CD14-positive monocyte (primary cell): ENCODE measurements around the gene RAB1B. TPM values are rescaled to one million over a fixed set of nuclear protein-coding genes. Genes with fewer than 3 reads are reported as not detected.

Source experiments
- DNase-seq, 3 donors: peaks; one replicate each; pipeline ENCODE4 v3.0.0-alpha.2; 2011 to 2022
- H2AFZ ChIP-seq: 2 replicates; pipeline ENCODE4 v1.6.0; 2012; ENCODE audit warnings: mild to moderate bottlenecking, low read depth, low read length, inconsistent platforms; ENCODE audit not compliant: insufficient read depth, poor library complexity, severe bottlenecking
- H3K27ac ChIP-seq, 2 donors: 1 replicate in 1 of 2; 2 replicates in 1 of 2; pipeline ENCODE4 v1.5.1; 2012 to 2013; ENCODE audit warnings: low read length in 2 of 2, control low read depth in 1 of 2, inconsistent platforms in 1 of 2, low read depth in 1 of 2, mild to moderate bottlenecking in 1 of 2
- H3K27me3 ChIP-seq, 2 donors: one replicate each; pipeline versions ENCODE4 v1.6.0 to v1.6.1; 2011 to 2013; ENCODE audit warnings: low read length in 2 of 2; ENCODE audit not compliant: control insufficient read depth in 2 of 2, insufficient read depth in 2 of 2
- H3K36me3 ChIP-seq, 2 donors: replicated peaks in 1 of 2; 1 replicate in 1 of 2; 2 replicates in 1 of 2; pipeline versions ENCODE4 v1.5.1 to v1.6.1; 2012 to 2013; ENCODE audit warnings: low read length in 2 of 2, control low read depth in 1 of 2, inconsistent platforms in 1 of 2, mild to moderate bottlenecking in 1 of 2; ENCODE audit not compliant: insufficient read depth in 2 of 2, control insufficient read depth in 1 of 2
- H3K4me1 ChIP-seq, 2 donors: 1 replicate in 1 of 2; 2 replicates in 1 of 2; pipeline versions ENCODE4 v1.5.1 to v1.6.1; 2012 to 2013; ENCODE audit warnings: low read length in 2 of 2, control low read depth in 1 of 2, inconsistent platforms in 1 of 2, mild to moderate bottlenecking in 1 of 2, moderate library complexity in 1 of 2; ENCODE audit not compliant: insufficient read depth in 2 of 2, control insufficient read depth in 1 of 2
- H3K4me2 ChIP-seq: replicated peaks from 2 replicates; pipeline ENCODE3; 2012; ENCODE audit warnings: low read length, moderate library complexity, mild to moderate bottlenecking; ENCODE audit not compliant: poor library complexity, severe bottlenecking; ENCODE audit errors: extremely low read depth
- H3K4me3 ChIP-seq, 3 experiments: fragments of 200-600 bp in 1 of 3; sonication (generic) in 1 of 3; replicated peaks in 1 of 3; 1 replicate in 2 of 3; 2 replicates in 1 of 3; pipeline ENCODE4 v1.5.1; 2011 to 2013; ENCODE audit warnings: low read length in 3 of 3, mild to moderate bottlenecking in 3 of 3, control low read depth in 2 of 3, low read depth in 2 of 3, inconsistent platforms in 1 of 3, moderate library complexity in 1 of 3
- H3K79me2 ChIP-seq: 2 replicates; pipeline ENCODE4 v1.6.0; 2012; ENCODE audit warnings: mild to moderate bottlenecking, control low read depth, inconsistent platforms, low read length, moderate library complexity; ENCODE audit not compliant: insufficient read depth
- H3K9ac ChIP-seq: 2 replicates; pipeline ENCODE4 v1.6.0; 2017; ENCODE audit warnings: low read length, mild to moderate bottlenecking; ENCODE audit not compliant: insufficient read depth, poor library complexity, severe bottlenecking
- H3K9me3 ChIP-seq, 2 donors: replicated peaks in 1 of 2; 1 replicate in 1 of 2; 2 replicates in 1 of 2; pipeline versions ENCODE4 v1.5.1 to v1.6.1; 2012 to 2013; ENCODE audit warnings: low read length in 2 of 2, control low read depth in 1 of 2; ENCODE audit not compliant: control insufficient read depth in 1 of 2, insufficient read depth in 1 of 2
- H4K20me1 ChIP-seq: 2 replicates; pipeline ENCODE4 v1.6.0; 2012; ENCODE audit warnings: mild to moderate bottlenecking, low read length, control low read depth, moderate library complexity; ENCODE audit not compliant: insufficient read depth
- H3K27ac Mint-ChIP-seq, 7 donors: one replicate each; pipeline ENCODE4 v1.8.0; 2020; ENCODE audit warnings: mild to moderate bottlenecking in 7 of 7, mixed read lengths in 7 of 7, moderate library complexity in 6 of 7, inconsistent platforms in 2 of 7
- H3K27me3 Mint-ChIP-seq, 3 donors: one replicate each; pipeline ENCODE4 v1.8.0; 2021 to 2022; ENCODE audit warnings: low read depth in 3 of 3, mild to moderate bottlenecking in 3 of 3, mixed read lengths in 3 of 3, moderate library complexity in 3 of 3, inconsistent platforms in 1 of 3
- H3K36me3 Mint-ChIP-seq, 2 donors: one replicate each; pipeline ENCODE4 v1.8.0; 2020; ENCODE audit warnings: mixed read lengths in 2 of 2, inconsistent platforms in 1 of 2, mild to moderate bottlenecking in 1 of 2
- H3K4me1 Mint-ChIP-seq: one replicate; pipeline ENCODE4 v1.8.0; 2020; ENCODE audit warnings: mild to moderate bottlenecking, mixed read lengths
- H3K4me3 Mint-ChIP-seq, 2 donors: one replicate each; pipeline ENCODE4 v1.8.0; 2020; ENCODE audit warnings: mild to moderate bottlenecking in 2 of 2, mixed read lengths in 2 of 2, moderate library complexity in 1 of 2
- H3K9me3 Mint-ChIP-seq, 7 donors: one replicate each; pipeline ENCODE4 v1.8.0; 2020 to 2022; ENCODE audit warnings: mixed read lengths in 7 of 7, mild to moderate bottlenecking in 6 of 7, moderate library complexity in 6 of 7, inconsistent platforms in 2 of 7
- WGBS: methylation state at CpG from one replicate; pipeline ENCODE4 v1.1.5; 2013; ENCODE audit warnings: missing lambda C conversion rate; ENCODE audit not compliant: insufficient coverage; 5-methylcytosine and 5-hydroxymethylcytosine counted together
- intact Hi-C, 2 donors: fragments of 100-400 bp; cut with micrococcal nuclease; formaldehyde crosslinking; loops; one replicate each; pipeline versions ENCODE4 v1.15.0 to v1.15.1; 2023
- polyA plus RNA-seq, 3 donors: library from polyadenylated mRNA; depleted of rRNA in 1 of 3; unstranded in 2 of 3; stranded (reverse) in 1 of 3; fragments of 300-500 nt in 2 of 3; fragments of >200 nt in 1 of 3; fragmentation: Illumina TruSeq in 2 of 3; gene quantifications; 1 replicate in 2 of 3; 2 replicates in 1 of 3; pipeline ENCODE4 v1.2.3, GENCODE V29; 2012 to 2021
- TF ChIP-seq, protein P1 (sequence below): fragments of 200-600 bp; IDR thresholded peaks from one replicate; pipeline ENCODE4 v1.8.0; 2022; ENCODE audit warnings: antibody characterized with exemption, mild to moderate bottlenecking

Gene RAB1B
- polyA plus RNA-seq, 3 donors = 17.9 to 90.5 (median 18.8) TPM

DNA sequence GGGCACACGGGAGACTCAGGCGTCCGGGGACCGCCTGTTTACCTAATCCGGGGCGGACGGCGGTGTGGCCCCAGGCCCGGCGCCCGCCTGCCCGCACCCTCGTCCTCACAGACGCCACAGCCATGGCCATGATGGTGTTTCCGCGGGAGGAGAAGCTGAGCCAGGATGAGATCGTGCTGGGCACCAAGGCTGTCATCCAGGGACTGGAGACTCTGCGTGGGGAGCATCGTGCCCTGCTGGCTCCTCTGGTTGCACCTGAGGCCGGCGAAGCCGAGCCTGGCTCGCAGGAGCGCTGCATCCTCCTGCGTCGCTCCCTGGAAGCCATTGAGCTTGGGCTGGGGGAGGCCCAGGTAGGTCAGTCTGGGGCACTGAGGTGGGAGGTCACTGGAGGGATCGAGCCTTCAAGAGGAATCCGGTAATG lies 10.0 kb upstream of the RAB1B start:
- TF ChIP-seq, protein P1, sequence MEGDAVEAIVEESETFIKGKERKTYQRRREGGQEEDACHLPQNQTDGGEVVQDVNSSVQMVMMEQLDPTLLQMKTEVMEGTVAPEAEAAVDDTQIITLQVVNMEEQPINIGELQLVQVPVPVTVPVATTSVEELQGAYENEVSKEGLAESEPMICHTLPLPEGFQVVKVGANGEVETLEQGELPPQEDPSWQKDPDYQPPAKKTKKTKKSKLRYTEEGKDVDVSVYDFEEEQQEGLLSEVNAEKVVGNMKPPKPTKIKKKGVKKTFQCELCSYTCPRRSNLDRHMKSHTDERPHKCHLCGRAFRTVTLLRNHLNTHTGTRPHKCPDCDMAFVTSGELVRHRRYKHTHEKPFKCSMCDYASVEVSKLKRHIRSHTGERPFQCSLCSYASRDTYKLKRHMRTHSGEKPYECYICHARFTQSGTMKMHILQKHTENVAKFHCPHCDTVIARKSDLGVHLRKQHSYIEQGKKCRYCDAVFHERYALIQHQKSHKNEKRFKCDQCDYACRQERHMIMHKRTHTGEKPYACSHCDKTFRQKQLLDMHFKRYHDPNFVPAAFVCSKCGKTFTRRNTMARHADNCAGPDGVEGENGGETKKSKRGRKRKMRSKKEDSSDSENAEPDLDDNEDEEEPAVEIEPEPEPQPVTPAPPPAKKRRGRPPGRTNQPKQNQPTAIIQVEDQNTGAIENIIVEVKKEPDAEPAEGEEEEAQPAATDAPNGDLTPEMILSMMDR = peak; percentile 58
- H3K36me3 Mint-ChIP-seq = peaks cover 7 to 12% of the 10 kb centered on the region in 2 donors
- Histone ChIP-seq H3K27ac (no peak overlapping the region), H3K36me3 (no peaks in the 10 kb centered on the region), H3K9ac (peak overlapping the region; percentile 69), H3K4me3 (peak overlapping the region in 2 of 3 experiments; percentile 71 to 91), H3K27me3 (peaks cover 20 to 41% of the 10 kb centered on the region in 2 donors), H3K4me1 (peaks cover 16 to 21% of the 10 kb centered on the region in 2 donors), H3K9me3 (peaks cover 0 to 8% of the 10 kb centered on the region in 2 donors), H2AFZ (peak overlapping the region; percentile 99), H3K79me2 (no peaks in the 10 kb centered on the region), H4K20me1 (no peaks in the 10 kb centered on the region), H3K4me2 (peak overlapping the region; percentile 100)
- peaks cover 0 to 19% (median 3%) of the 10 kb centered on the region in 7 donors for H3K9me3 Mint-ChIP-seq
- H3K27ac Mint-ChIP-seq = peak overlapping the region in 1 of 7 donors; percentile 20
- intact Hi-C loops = no loop called here
- DNase-seq = no peak
- H3K27me3 Mint-ChIP-seq = peaks cover 39 to 58% (median 48%) of the 10 kb centered on the region in 3 donors
- H3K4me1 Mint-ChIP-seq = peaks cover 11% of the 10 kb centered on the region
- peak overlapping the region; percentile 76 to 85 for H3K4me3 Mint-ChIP-seq
- 6% methylated on average over 28 of the region's 28 CpGs for WGBS

GRCh38 chr11:66259225-66259624 lies 9.2 kb upstream of the RAB1B start:
- Histone ChIP-seq H3K9me3 (peaks cover 0 to 8% of the 10 kb centered on the region in 2 donors), H3K4me2 (no peak overlapping the region), H3K27me3 (peaks cover 20 to 40% of the 10 kb centered on the region in 2 donors), H3K4me1 (peaks cover 16 to 21% of the 10 kb centered on the region in 2 donors), H3K4me3 (no peak overlapping the region), H3K27ac (no peak overlapping the region), H2AFZ (no peak overlapping the region), H3K36me3 (no peaks in the 10 kb centered on the region), H4K20me1 (no peaks in the 10 kb centered on the region), H3K79me2 (no peaks in the 10 kb centered on the region), H3K9ac (no peak overlapping the region)
- peaks cover 11% of the 10 kb centered on the region for H3K4me1 Mint-ChIP-seq
- peak overlapping the region in 1 of 7 donors; percentile 48 for H3K27ac Mint-ChIP-seq
- 100% methylated on average over 2 of the region's 2 CpGs for WGBS
- H3K9me3 Mint-ChIP-seq = peaks cover 0 to 19% (median 3%) of the 10 kb centered on the region in 7 donors
- no peak overlapping the region for H3K4me3 Mint-ChIP-seq
- DNase-seq = no peak
- peaks cover 39 to 56% (median 48%) of the 10 kb centered on the region in 3 donors for H3K27me3 Mint-ChIP-seq
- intact Hi-C loops = no loop called here
- H3K36me3 Mint-ChIP-seq = peaks cover 7 to 12% of the 10 kb centered on the region in 2 donors
- TF ChIP-seq, protein P1 = no peak
